Endothelial cell of umbilical vein (primary cell): Measurements from ENCODE around the gene ARHGAP22. TPM values are rescaled to one million over a fixed set of nuclear protein-coding genes. Genes with fewer than 3 reads are reported as not detected.

Source experiments
- BruUV-seq: library from RNA; stranded (reverse); fragments of 400-500 nt; replicated peaks from 2 replicates; lab custom pipeline; 2021; lab: Mats Ljungman, UMichigan
- CTCF ChIA-PET: fragments of 300-600, 350-600 bp; sonication (Branson Sonifier 250); formaldehyde crosslinking; loops from one replicate; lab custom pipeline; 2021; ENCODE audit warnings: antibody characterized with exemption, inconsistent platforms; lab: Charles Lee
- POLR2A ChIA-PET: fragments of 300-600, 350-600 bp; sonication (Branson Sonifier 250); formaldehyde crosslinking; loops from one replicate; lab custom pipeline; 2021; ENCODE audit warnings: antibody characterized with exemption, inconsistent platforms; lab: Charles Lee
- DNase-seq: peaks from one replicate; pipeline ENCODE4 v3.0.0-alpha.2; 2011; ENCODE audit warnings: low read depth, low spot score
- FAIRE-seq: peaks from 2 replicates; lab custom pipeline; 2011; peaks lifted over from hg19 to GRCh38; lab: Jason Lieb, UNC
- H2AFZ ChIP-seq: 2 replicates; pipeline ENCODE4 v1.6.0; 2012; ENCODE audit warnings: low read depth, low read length, control low read depth, inconsistent platforms
- H3K27ac ChIP-seq: 2 replicates; pipeline ENCODE4 v1.5.1; 2011; ENCODE audit warnings: low read depth, mild to moderate bottlenecking, control low read depth, low read length, moderate library complexity; ENCODE audit not compliant: insufficient read depth
- H3K27me3 ChIP-seq, 2 experiments: 2 replicates each; pipeline versions ENCODE4 v1.6.0 to v1.6.1; 2011; ENCODE audit warnings: low read length in 2 of 2, mixed read lengths in 1 of 2; ENCODE audit not compliant: control insufficient read depth in 2 of 2, insufficient read depth in 2 of 2
- H3K36me3 ChIP-seq, 2 experiments: 2 replicates in 1 of 2; 3 replicates in 1 of 2; pipeline ENCODE4 v1.5.1; 2011; ENCODE audit warnings: low read length in 2 of 2, mild to moderate bottlenecking in 1 of 2, moderate library complexity in 1 of 2; ENCODE audit not compliant: control insufficient read depth in 2 of 2, insufficient read depth in 2 of 2; ENCODE audit errors: extremely low read depth in 1 of 2
- H3K4me1 ChIP-seq: 3 replicates; pipeline ENCODE4 v1.5.1; 2011; ENCODE audit warnings: mild to moderate bottlenecking, low read length; ENCODE audit not compliant: control insufficient read depth, insufficient read depth; ENCODE audit errors: extremely low read depth
- H3K4me2 ChIP-seq: 2 replicates; pipeline ENCODE4 v1.6.1; 2011; ENCODE audit warnings: low read length, control low read depth, mixed read lengths; ENCODE audit not compliant: insufficient read depth
- H3K4me3 ChIP-seq, 3 experiments: fragments of 200-600 bp in 1 of 3; sonication (generic), shearing (Covaris generic) in 1 of 3; replicated peaks in 1 of 3; 2 replicates each; pipeline ENCODE4 v1.5.1; 2011 to 2016; ENCODE audit warnings: control low read depth in 3 of 3, low read length in 3 of 3, mild to moderate bottlenecking in 2 of 3, inconsistent platforms in 1 of 3, low read depth in 1 of 3, moderate library complexity in 1 of 3; ENCODE audit not compliant: insufficient read depth in 1 of 3
- H3K79me2 ChIP-seq: 2 replicates; pipeline ENCODE4 v1.6.0; 2012; ENCODE audit warnings: low read length, inconsistent platforms; ENCODE audit not compliant: control insufficient read depth, insufficient read depth
- H3K9ac ChIP-seq: replicated peaks from 2 replicates; pipeline ENCODE3; 2011; ENCODE audit warnings: low read length, control low read depth; ENCODE audit not compliant: insufficient read depth; ENCODE audit errors: extremely low read depth
- H3K9me1 ChIP-seq: replicated peaks from 3 replicates; pipeline ENCODE4 v1.6.0; 2011; ENCODE audit warnings: mild to moderate bottlenecking, low read length; ENCODE audit not compliant: control insufficient read depth, insufficient read depth; ENCODE audit errors: extremely low read depth
- H3K9me3 ChIP-seq: replicated peaks from 2 replicates; pipeline ENCODE4 v1.5.1; 2012; ENCODE audit warnings: low read length, inconsistent platforms; ENCODE audit not compliant: control insufficient read depth, insufficient read depth
- H4K20me1 ChIP-seq: replicated peaks from 2 replicates; pipeline ENCODE3; 2011; ENCODE audit warnings: mild to moderate bottlenecking, low read length; ENCODE audit not compliant: control insufficient read depth, insufficient read depth; ENCODE audit errors: extremely low read depth
- FOS ChIP-seq: IDR thresholded peaks from 2 replicates; pipeline ENCODE4 v1.6.1; 2011; ENCODE audit warnings: mild to moderate bottlenecking, low read length, moderate library complexity, borderline replicate concordance; ENCODE audit not compliant: insufficient read depth
- GATA2 ChIP-seq: IDR thresholded peaks from 2 replicates; pipeline ENCODE4 v1.7.0; 2011; ENCODE audit warnings: low read depth, mild to moderate bottlenecking, moderate library complexity, mixed read lengths, low read length; ENCODE audit not compliant: insufficient read length, insufficient read depth
- JUN ChIP-seq: IDR thresholded peaks from 2 replicates; pipeline ENCODE4 v1.6.1; 2011; ENCODE audit warnings: borderline replicate concordance, low read depth; ENCODE audit not compliant: insufficient read length, insufficient read depth
- MYC ChIP-seq: IDR thresholded peaks from one replicate; pipeline ENCODE4 v1.6.1; 2011; ENCODE audit warnings: mild to moderate bottlenecking, low read depth, low read length
- POLR2A ChIP-seq: IDR thresholded peaks from 2 replicates; pipeline ENCODE4 v1.6.1; 2012; ENCODE audit warnings: low read depth, mild to moderate bottlenecking, control low read depth, low read length
- POLR2AphosphoS5 ChIP-seq: IDR thresholded peaks from 2 replicates; pipeline ENCODE4 v1.6.1; 2012; ENCODE audit warnings: low read depth, mild to moderate bottlenecking, control low read depth, low read length, moderate library complexity; ENCODE audit not compliant: insufficient read depth
- dilution Hi-C: fragments of 300-500 bp; cut with MboI; formaldehyde crosslinking; loops from one replicate; pipeline ENCODE4 v1.15.0; 2019; ENCODE audit warnings: low sequenced_read_pairs; ENCODE audit not compliant: extremely low pct_ligation_motif_present
- intact Hi-C: fragments of 100-400 bp; cut with micrococcal nuclease; formaldehyde crosslinking; loops from one replicate; pipeline ENCODE4 v1.10.0; 2022
- polyA plus RNA-seq, 4 experiments: library from polyadenylated mRNA; depleted of rRNA in 3 of 4; stranded (reverse) in 3 of 4; unstranded in 1 of 4; fragments of >200 nt; gene quantifications; 2 replicates each; pipeline versions ENCODE4 v1.2.1 to v1.2.3, GENCODE V29; 2011 to 2012; ENCODE audit warnings: missing spikeins in 1 of 4
- total RNA-seq: library from RNA; stranded (reverse); gene quantifications from 2 replicates; pipeline ENCODE4 v1.2.3, GENCODE V29; 2021
- TF ChIP-seq, protein P1 (sequence below), 2 donors: IDR thresholded peaks; 1 replicate in 1 of 2; 2 replicates in 1 of 2; pipeline ENCODE4 v1.5.1; 2011; ENCODE audit warnings: low read length in 2 of 2, mild to moderate bottlenecking in 2 of 2, moderate library complexity in 2 of 2, control low read depth in 1 of 2, inconsistent platforms in 1 of 2, low read depth in 1 of 2; ENCODE audit not compliant: insufficient read depth in 1 of 2; ENCODE audit errors: extremely low read depth in 1 of 2
- TF ChIP-seq, protein P2 (sequence below): IDR thresholded peaks from 2 replicates; pipeline ENCODE4 v1.6.1; 2011; ENCODE audit not compliant: insufficient read depth, insufficient read length

ARHGAP22 gene
- total and polyA plus RNA-seq, 2 donors (not counting 3 experiments of a cell fraction or from before 2014, with no cell fraction given), result 8.6 to 50.3 TPM

DNA sequence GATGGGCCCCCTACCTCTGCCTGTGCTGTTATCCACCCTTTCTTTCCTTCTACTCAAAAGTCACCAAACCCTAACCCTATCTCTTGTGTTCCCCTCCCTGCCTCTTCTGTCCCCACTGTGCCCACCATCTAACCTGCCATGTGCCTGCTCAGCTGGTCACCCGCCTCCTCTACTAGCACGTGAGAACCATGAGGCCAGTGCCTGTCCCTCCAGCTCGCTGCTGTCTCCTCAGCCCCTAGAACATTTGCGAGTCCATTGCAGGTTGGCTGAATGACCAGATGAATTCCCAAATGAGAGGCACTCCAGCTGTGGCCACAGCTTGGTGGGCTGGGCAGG lies 129.0 kb downstream of the ARHGAP22 start:
- no peak overlapping the region for H2AFZ ChIP-seq
- FAIRE-seq, result no peak
- no peak for DNase-seq
- dilution Hi-C loops (no loop called here), intact Hi-C loops (loop anchor here (2.0 kb wide), 1 partner anchor 21 kb away; no protein-coding TSS in a partner anchor)
- no peaks in the 10 kb centered on the region for H3K36me3 ChIP-seq
- H3K4me3 ChIP-seq, result no peak overlapping the region
- BruUV-seq, result no TSS peak
- TF ChIP-seq POLR2A (no peak), POLR2AphosphoS5 (no peak), FOS (no peak), GATA2 (no peak), MYC (no peak), JUN (no peak)
- TF ChIP-seq, protein P1, sequence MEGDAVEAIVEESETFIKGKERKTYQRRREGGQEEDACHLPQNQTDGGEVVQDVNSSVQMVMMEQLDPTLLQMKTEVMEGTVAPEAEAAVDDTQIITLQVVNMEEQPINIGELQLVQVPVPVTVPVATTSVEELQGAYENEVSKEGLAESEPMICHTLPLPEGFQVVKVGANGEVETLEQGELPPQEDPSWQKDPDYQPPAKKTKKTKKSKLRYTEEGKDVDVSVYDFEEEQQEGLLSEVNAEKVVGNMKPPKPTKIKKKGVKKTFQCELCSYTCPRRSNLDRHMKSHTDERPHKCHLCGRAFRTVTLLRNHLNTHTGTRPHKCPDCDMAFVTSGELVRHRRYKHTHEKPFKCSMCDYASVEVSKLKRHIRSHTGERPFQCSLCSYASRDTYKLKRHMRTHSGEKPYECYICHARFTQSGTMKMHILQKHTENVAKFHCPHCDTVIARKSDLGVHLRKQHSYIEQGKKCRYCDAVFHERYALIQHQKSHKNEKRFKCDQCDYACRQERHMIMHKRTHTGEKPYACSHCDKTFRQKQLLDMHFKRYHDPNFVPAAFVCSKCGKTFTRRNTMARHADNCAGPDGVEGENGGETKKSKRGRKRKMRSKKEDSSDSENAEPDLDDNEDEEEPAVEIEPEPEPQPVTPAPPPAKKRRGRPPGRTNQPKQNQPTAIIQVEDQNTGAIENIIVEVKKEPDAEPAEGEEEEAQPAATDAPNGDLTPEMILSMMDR (IDR thresholded peaks at IDR 0.05; ENCODE audit: extremely low read depth in 1 of 2, insufficient read depth in 1 of 2, low read depth in 1 of 2, low read length in 2 of 2), result no peak
- TF ChIP-seq, protein P2, sequence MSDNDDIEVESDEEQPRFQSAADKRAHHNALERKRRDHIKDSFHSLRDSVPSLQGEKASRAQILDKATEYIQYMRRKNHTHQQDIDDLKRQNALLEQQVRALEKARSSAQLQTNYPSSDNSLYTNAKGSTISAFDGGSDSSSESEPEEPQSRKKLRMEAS, result no peak
- no peaks in the 10 kb centered on the region for H4K20me1 ChIP-seq
- POLR2A ChIA-PET, result interaction anchor here (0.5 kb wide), 1 partner anchor 57 kb away, joined by 13 read pairs; no protein-coding TSS in a partner anchor
- no peak overlapping the region for H3K4me2 ChIP-seq
- CTCF ChIA-PET, result interaction anchor here (1.3 kb wide), 1 partner anchor 14 kb away, joined by 3 read pairs; no protein-coding TSS in a partner anchor
- H3K79me2 ChIP-seq, result peaks cover 27% of the 10 kb centered on the region
- no peak overlapping the region for H3K27ac ChIP-seq
- peaks cover 20% of the 10 kb centered on the region for H3K4me1 ChIP-seq
- H3K9ac ChIP-seq, result no peak overlapping the region
- H3K27me3 ChIP-seq, result no peaks in the 10 kb centered on the region
- H3K9me1 ChIP-seq, result no peaks in the 10 kb centered on the region
- H3K9me3 ChIP-seq, result no peaks in the 10 kb centered on the region
